Fibroblast of upper back skin (primary cell): ENCODE data around the gene TMBIM1.

ENCODE experiments used
- DNase-seq: peaks from one replicate; pipeline ENCODE4 v3.0.0-alpha.2; 2013

TMBIM1 gene, protein sequence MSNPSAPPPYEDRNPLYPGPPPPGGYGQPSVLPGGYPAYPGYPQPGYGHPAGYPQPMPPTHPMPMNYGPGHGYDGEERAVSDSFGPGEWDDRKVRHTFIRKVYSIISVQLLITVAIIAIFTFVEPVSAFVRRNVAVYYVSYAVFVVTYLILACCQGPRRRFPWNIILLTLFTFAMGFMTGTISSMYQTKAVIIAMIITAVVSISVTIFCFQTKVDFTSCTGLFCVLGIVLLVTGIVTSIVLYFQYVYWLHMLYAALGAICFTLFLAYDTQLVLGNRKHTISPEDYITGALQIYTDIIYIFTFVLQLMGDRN

DNA sequence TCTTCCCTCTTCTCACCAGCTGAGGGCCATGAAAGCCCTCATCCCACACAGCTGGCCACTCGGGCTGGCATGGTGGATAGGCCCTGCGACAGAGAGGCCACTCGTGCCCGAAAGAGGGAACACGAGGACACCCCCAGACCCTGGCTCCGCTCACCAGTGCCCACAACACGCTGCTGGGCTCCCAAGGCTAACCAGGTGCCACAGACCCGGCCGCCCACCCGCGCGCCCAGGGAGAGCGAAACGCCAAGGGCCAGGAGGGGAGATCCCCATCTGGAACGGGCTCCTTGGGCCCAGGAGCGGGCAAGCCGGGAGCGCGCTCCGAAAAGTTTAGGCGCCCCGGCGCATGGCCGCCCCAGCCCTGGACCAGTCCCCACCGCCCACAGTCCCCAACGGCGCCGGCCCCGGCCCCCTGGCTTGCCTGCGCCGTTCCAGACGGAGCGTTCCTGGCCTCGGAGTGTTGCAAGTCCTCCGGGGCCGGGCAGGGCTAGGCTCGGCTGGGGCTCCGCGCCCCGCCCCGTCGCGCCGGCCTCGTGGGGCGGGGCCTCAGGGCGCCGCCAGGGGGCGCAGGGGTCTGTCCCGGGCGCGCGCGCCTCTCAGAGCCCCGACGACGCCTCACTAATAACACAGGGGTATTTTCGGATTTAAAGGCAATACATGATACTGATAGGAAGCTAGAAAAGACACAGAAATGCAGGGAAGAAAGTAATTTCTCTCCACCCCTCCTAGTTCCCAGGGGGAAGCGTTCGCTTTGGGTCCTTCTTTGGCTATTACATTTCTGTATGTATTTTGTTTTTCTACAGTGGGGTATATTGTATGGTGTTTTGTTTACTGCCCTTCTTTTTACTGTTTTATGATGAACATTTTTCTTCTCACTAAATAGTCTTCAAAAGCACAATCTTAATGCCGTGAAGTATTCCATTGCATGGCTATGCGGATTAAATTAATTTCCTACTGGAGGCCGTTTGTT lies at the start of gene TMBIM1:
Gene TMBIM1, minus strand, starts transcription at position 456 of the 967 bp plus-strand sequence. CDS start 10,362 bp downstream, outside the sequence.
- peak; percentile 63 for DNase-seq

DNA sequence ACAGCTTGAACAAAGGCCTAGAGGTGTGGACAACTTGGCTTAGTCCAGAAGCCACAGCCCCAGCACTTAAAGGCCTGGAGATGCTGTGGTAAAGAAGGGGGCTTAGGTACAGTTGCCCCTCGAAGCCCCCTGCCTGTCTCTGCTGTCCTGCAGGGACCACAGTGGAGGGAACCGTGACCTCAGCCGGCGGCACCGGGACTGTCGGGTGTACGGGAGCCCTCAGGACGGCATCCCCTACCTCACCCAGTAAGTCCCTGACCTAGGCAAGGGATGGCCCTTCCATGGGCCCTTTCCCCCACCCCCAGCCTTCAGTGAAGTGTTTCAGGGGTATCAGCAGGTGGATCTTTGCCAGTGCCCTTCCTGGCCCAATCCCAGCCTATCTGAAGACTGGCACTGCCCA lies 49.1 kb upstream of the TMBIM1 start:
- no peak for DNase-seq

DNA sequence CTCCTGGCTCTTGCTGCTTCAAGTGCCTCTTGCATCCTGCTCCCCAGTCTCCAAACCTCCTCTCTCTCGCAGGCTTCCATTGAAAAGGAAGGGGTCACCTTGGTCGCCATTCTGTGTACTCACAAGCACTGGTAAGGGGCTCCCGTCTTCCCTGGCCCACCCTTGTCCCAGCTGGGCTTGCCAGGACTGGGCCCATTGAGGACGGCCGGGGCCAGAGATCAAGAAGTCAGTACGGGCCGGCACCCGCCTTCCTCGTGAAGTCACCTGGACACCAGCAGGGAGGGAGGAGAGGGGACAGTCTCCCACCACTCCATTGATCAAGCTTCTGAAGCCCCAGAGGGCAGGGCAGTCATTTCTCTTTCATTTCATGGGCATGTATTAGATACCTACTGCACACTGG lies 48.4 kb upstream of the TMBIM1 start:
- no peak for DNase-seq

DNA sequence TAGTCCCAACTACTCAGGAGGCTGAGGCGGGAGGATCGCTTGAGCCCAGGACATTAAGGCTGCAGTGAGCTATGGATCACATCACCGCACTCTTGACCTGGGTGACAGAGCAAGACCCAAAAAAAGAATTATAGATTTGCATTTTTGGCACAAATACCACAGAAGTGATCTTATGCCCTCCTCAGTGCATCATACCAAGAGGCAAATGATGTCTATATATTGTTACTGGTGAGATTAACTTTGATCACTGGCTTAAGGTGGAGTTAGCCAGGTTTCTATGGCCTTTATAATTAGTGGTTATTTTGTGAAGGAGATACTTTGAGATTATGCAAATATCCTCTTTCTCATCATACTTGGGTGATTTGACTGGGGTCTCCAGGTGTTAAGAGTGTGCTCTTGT lies 42.2 kb upstream of the TMBIM1 start:
- DNase-seq, result no peak

DNA sequence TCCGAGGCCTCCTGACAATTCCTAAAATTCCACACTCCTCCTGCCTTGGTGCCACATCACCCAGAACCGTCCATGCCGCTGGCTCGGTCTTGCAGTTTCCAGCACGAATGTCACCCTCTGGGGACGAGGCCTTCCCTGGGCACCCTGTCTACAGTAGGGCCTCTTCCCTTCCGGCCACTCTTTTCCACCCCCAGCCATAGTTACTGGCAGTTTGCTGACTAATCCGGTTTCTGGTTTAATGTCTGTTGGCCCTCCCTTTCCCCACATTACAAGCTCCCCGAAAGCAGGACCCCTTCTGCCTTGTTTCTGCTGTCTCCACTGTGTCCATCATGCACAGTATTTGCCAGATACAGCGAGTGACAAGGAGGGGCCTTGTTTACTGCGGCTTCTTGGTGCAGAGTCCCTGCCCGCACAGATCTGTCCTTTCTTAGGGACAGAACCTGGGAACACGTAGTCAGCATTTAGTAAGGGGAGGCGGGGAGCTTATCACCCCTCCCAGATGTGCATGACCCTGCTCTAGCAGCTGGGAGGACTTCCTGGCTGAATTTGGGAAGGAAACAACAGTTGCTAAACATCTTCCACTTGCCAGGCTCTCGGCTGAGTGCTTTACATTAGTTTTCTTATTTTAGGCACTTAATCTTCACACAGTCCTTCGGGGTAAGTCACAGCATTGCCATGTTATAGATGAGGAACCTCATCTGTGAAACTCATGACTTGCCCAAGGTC lies 40.8 kb upstream of the TMBIM1 start:
- no peak for DNase-seq

DNA sequence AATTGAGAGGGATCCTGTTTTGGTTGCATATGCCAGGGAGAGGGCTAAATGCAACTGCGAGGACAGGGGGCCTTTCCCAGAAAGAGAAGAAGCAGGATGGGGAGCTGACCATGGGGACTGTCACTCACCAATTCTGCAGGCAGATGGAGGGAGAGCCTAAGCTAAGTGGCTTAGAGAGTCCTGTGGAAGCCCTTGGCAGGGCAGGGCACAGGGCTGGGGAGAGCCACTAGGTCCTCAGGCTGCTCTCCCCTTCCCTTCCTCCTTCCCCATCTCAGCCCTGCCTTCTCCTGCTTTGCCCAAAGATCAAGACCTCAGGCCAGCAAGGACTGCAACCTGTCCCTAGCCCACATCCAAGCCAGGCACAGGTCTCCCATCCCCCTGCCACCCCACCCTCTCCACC lies 40.0 kb upstream of the TMBIM1 start:
- no peak for DNase-seq

DNA sequence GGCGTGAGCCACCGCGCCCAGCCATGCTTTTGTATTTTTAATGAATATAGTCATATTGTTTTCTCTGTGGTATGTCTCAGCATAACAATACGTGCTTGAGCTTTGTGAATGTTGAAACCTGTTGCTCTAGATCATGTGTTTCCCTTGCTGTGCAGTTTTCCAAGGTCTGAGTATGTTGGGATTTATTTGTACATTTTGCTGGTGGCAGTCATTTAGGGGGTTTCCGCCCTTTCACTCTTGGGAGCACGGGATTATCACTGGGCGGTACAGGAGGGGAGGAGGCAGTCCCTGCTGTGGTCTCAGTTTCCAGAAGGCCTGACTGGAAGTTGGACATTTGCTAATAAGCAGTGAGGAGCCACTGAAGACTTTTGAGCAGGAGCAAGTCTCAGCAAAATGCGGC lies 39.4 kb upstream of the TMBIM1 start:
- DNase-seq, result no peak

DNA sequence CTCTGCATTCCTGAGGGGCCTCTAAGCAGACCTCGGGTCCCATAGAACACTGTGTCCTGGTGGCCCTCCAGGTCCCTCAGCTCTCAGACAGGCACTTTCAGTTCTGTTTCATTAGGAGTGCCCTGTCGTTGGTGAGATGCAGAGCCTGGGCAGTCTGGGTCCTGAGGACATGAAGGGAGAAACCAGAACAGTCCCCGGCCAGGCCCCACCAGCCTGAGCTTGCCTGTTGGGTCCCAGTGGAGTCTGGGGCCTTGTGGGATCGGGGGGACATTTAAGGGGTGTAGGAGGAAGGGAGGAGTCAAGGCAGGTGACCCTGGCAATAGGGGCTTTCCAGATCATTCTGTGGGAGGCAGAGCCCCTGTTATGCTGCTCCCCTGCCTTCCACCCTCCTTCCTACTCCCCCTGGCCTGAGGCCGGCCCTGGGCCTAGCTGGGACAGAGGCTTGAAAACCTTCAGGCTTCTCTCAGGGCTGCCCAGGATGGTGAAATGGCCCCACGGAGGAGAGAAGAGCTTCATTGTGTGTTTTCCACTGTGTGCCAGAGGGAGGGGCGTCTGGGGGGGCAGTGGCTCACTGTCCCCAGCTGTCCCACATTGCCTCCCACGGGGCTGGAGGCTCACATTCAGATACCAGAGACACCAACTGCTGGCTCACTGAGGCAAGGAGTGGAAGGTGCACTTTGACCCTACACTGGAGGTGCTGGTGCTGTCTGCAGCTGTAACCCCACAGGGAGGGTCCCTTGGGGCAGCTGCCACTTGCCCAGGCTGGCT lies 37.7 kb upstream of the TMBIM1 start:
- no peak for DNase-seq

DNA sequence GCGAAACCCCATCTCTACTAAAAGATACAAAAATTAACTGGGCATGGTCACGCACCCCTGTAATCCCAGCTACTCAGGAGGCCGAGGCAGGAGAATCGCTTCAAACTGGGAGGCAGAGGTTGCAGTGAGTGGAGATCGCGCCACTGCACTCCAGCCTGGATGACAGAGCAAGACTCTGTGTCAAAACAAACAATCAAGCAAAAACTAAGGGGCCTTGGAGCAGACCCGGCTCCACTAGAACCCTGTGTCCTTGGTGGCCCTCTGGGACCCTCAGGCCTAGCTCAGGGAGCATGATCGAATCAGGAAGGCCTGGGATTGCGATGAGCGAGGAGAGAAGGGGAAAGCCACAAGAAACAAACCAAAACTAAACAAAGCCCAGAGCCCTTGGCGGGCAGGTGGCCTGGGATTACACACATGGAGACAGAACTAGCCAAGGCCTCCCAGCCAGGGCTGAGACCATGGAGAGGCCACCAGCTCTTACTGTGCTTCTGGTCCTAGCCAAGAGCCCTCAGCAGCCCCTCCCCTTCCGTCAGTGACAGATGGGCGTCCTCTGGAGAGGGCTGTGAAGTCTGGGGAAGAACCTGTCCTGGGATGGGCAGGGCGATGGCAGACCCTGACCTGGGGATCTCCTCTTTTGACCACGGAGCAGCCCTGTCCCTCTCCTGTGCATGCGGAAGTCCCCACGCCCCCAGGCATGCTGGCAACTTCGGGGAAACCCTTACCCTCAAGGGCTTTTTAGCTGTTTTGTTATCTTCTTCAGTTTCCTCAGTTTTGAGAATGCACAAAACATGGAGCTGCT lies 36.9 kb upstream of the TMBIM1 start:
- no peak for DNase-seq

DNA sequence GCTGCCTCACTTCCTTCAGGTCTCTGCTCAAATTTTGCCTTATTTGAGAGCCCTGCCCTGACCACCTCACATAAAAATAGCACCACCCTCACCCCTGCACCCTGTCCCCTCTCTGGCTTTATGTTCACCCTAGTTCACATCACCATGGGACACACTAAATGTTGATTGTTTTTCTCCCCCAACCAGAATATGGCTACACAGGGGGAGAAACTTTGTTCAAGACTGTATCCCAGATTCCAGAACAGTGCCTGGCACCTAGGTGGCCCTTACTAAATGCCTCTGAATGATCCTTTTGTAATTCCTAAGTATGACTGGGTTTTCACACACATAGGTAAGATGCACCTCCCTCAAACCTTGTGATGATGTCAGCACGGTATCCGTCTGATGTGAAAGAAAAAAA lies 36.0 kb upstream of the TMBIM1 start:
- no peak for DNase-seq

DNA sequence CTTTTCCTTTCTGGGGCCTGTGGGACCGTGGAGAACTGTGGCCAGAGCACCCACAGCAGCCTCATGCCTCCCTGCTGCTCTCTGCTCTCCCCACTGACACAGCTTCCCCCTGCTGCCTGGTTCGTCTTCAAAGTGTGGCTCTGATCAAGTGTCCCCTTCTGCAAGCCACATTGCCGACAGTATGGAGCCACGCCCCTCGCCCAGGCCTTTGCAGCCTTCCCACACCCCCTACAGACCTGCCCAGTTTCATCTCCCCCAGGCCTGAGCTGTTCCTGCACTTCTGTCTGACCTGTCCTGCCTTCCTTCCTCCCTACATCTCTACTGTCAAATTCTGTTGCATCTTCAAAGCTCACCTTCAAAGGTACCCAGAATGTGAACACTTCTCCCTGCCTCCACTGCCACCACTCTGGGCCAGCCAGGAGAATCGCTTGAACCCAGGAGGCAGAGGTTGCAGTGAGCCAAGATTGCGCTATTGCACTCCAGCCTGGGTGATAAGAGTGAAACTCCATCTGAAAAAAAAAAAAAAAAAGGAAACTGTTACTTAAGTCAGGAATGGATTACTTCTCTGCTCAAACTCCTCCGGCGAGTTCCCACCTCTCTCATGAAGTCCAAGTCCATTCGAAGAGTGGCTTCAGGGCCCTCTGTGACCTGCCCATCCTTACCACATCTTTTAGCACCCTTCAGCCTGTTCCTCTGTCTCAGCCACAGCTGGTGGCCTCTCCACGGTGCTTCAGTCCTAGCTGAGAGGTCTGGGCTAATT lies 35.3 kb upstream of the TMBIM1 start:
- no peak for DNase-seq

DNA sequence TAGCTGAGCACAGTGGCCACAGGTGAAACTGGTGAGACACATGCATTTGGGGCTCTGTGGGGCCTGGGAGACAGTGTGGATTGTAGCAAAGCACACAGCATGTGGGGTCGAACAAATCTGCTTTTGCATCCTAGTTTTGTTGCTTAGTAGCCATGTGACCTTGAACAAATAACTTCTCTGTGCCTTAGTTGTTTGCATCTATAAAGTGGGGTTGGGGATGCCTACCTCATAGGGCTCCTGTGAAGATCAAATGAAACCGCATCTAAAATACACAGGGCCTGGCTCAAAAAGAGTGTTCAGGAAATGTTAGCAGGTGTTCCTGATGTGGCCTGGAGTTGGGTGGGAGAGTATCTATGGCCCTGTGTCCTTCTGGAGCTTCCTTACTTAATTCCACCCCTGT lies 34.0 kb upstream of the TMBIM1 start:
- no peak for DNase-seq

DNA sequence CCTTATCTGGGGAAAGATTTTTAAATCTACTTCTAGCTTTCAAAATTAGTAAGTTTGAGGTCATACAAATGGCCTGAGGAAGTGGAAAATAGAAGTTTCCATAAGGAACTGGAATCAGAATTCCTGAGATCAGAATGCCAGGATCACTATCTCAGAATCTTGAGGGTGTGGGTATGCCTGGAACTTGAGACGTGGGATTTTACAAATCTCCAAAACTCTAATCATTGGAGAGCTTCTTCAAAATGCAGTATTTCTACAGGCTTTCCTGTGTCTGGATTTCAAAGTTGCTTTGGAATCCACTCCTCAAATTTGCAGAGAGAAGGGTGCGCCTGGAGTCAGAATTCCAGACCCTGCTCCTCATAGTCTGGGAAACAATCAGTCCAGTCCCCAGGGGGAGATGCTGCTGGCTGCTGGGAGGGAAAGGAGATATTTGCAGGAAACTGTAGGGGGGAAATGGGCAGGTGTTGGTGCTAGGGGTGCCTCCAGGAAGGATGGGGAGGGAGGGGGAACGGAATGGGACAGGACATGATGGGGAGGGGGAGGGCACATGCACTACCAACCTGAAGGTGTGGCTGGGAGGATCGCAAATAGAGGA lies 33.4 kb upstream of the TMBIM1 start:
- DNase-seq, result no peak

DNA sequence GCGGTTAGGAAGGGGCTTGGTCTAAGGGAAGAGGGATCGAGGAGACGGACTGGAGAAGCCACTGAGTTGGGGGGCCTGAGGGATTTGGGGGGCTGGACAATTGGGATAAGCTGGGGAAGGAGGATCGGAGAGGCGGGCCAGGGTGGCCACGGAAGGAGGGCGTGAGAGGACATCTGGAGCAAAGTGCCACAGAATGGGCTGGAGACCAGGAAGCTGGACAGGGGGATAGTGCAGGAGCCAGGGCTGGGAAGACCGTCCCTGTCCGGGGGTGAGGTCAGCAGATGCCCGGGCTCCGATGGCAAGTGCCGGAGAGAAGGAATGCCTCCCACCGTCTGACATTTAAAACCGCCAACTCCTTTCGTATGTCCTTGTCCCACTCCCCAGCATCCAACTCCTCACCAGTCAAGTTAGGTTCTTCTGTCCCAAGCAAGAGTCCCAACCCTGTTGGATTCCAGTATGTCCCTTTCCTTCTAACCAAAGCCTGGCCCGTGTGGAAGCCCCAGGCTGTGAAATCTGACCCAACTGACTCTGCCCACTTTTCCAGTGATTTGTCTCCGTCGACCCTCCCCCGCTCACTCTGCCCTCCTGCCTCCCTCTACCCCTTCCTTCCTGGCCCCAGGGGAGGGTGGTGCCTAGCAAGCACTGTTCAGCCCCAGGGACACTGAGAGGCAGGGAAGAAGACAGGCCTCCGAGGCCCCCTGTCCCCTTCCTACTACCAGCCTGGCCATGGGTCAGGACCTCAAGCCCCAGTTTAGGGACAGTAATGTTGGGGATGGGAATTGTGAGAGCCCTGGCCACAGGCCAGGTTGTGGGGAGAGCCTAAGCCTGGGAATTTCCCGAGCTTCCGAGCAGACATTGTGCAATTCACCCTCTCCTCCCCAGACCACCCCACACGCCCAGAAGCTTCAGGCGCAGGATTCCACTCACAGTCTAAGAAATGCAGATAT lies 31.5 kb upstream of the TMBIM1 start:
- DNase-seq, result peak; percentile 58

DNA sequence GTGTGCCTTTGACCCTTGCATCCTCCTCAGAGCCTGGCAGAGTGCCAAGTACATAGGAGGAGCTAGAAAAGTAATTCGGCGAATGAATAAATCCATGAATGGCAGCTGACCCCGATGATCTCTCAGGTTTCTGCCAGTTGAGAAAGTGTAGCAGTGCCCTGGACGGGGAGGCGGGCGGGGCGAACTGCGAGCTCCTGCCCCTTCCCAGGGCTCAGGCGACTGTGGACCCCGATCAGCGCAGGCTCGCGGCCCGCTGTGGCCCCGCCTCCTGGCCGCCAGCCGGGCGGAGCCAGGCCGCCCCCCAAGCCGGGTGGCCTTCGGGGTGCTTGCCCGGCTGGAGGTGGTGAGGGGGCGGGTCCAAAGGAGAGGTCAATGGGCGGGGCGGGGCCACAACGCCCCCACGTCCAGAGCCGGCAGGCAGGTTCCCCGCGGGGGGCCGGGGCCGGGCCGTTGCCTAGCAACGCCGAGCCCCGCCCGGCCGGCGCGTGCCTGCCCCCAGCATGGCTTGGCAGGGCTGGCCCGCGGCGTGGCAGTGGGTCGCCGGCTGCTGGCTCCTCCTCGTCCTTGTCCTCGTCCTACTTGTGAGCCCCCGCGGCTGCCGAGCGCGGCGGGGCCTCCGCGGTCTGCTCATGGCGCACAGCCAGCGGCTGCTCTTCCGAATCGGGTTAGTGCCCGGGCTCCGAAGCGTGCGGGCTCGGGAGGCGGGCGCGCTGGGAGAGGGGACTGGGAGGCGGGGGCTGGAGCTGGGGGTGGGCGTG lies 30.6 kb upstream of the TMBIM1 start:
- DNase-seq, result peak; percentile 64

DNA sequence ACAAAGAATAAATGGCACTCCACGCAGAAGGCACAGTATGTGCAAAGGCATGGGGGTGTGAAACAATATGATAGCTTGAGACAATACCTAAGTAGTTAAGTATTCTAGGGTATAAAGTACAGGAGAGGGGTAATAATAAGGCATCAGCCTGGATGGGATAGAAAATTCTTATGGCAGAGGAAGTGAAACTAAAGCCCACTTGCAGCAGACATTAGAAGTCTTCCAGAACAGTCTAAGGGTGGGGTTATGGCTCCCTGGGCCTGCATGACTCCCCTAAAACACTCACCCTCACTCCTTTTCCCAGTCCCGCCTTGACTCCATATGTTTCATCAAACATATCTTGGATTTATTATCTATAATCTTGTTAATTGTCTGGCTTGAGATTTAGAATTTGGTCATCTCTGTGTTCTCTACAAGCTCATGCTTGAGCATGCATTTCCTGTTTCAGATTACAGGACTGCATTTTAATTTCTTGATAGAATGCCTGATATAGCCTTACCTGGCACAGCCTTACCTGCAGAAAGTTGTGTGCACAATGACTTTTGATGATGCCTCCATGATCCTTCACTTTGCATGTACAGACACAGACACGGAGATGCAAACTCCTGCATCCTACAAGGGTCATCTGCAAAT lies 28.5 kb upstream of the TMBIM1 start:
- no peak for DNase-seq

DNA sequence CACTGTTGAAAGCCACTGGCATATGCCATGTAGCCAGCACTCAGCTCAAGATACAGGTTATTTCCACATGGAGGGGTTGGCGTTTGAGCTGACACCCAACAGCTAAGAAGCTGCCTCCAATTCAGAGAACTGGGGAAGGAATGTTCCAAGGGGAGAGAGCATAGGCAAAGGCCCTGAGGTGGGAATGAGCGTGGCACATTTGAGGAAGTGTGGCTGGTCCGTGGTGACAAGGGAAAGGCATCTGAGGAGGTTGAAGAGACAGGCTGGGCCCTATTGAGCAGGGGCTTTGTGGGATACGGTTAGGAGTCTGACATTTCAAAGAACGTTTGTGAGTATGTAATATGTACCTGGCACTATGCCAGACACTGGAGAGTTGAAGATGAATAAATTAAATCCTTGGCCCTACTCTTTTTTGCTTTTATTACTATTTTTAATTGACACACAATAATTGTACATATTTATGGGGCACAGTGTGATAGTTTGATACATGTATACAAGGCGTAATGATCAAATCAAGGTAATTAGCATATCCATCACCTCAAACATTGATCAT lies 27.6 kb upstream of the TMBIM1 start:
- DNase-seq, result no peak

DNA sequence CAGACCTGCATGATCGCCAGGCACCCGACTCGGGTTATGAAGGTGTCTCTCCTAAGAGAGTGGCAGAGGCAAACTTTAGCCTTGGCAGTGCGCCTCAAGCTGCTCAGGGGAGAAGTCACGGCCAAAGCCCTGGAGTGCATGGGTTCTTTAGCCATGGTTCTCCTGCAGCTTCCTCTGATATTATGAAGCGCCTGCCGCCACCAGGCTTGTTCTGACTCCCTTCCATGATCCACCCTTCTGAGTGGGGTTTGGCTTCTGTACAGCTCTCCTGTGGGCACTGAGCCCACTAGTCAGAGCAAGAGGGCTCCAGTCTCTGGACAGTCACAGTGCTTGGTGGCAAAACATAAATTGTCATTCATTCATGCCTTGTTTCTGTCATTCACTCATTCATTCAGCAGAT lies 25.9 kb upstream of the TMBIM1 start:
- no peak for DNase-seq
